Measurements from ENCODE around the gene SYT5.

The SYT5 gene

DNA sequence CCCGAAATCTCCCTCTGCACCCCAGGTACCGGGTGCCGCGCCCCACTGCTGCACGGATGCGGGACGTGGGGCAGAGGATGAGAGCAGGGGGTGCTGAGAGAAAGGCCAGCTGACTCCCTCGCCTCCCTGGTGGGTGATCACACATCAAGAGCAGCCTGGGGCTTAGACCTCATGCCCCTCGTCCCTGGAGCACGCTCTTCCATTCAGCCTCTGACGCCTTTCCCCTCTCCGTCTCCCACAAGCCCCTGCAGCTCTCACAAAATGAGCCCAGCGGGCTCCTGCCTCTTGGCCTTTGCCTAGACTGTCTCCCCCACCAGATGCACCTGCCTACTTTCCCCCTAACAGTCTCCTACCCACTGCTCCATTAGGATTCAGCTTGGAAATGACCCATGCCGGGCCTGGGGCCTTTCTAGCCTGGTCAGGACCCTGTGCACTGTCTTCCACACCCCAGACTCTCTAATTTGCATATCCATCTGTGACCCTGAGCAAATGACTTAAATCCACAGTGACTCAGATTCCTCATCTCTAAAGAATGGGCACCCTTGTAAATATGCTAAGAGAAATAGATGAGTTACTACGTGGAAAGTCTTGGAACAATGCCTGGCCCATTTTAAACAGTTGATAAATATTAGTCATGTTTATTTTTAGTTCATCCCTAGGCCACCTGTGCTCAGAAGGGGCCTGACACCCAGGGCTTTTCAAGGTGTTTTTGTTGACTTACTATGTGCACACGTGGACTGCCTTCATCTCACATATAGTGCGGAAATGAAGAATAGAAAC is 29.8 kb upstream of the SYT5 start:
- H3K9me2 ChIP-seq (replicated peaks; ENCODE audit: low read depth, low read length), result no peaks in the 10 kb centered on the region
- H2AFZ ChIP-seq (ENCODE audit: low read length), result no peak overlapping the region
- no peaks in the 10 kb centered on the region for H3F3A ChIP-seq (ENCODE audit: low read depth)
- TF ChIP-seq EZH2phosphoT487 (IDR thresholded peaks at IDR 0.05; ENCODE audit: borderline replicate concordance) (no peak), CTCF (conservative IDR thresholded peaks at IDR 0.05; ENCODE audit: low read length) (no peak)
- H3K36me3 ChIP-seq (ENCODE audit: insufficient read depth, low read length), result no peaks in the 10 kb centered on the region
- no peaks in the 10 kb centered on the region for H3K27me3 ChIP-seq (ENCODE audit: insufficient read depth, low read length, poor library complexity, severe bottlenecking)
- H3K9ac ChIP-seq (ENCODE audit: low read depth, low read length, poor library complexity, severe bottlenecking), result no peak overlapping the region
- H3K9me3 ChIP-seq (ENCODE audit: insufficient read depth, low read depth, low read length), result no peaks in the 10 kb centered on the region; the same call in 1 of the 2 replicates
- H3K79me2 ChIP-seq (ENCODE audit: insufficient read depth, low read length), result no peaks in the 10 kb centered on the region
- H4K20me1 ChIP-seq (ENCODE audit: insufficient read depth, low read length, poor library complexity, severe bottlenecking), result no peaks in the 10 kb centered on the region
- no peak overlapping the region for H3K4me3 ChIP-seq (ENCODE audit: low read length, poor library complexity, severe bottlenecking)
- H3K4me1 ChIP-seq (ENCODE audit: insufficient read depth, low read length, poor library complexity, severe bottlenecking), result peaks cover 2% of the 10 kb centered on the region
- H3K4me2 ChIP-seq (ENCODE audit: low read depth, low read length, poor library complexity, severe bottlenecking), result no peak overlapping the region

DNA sequence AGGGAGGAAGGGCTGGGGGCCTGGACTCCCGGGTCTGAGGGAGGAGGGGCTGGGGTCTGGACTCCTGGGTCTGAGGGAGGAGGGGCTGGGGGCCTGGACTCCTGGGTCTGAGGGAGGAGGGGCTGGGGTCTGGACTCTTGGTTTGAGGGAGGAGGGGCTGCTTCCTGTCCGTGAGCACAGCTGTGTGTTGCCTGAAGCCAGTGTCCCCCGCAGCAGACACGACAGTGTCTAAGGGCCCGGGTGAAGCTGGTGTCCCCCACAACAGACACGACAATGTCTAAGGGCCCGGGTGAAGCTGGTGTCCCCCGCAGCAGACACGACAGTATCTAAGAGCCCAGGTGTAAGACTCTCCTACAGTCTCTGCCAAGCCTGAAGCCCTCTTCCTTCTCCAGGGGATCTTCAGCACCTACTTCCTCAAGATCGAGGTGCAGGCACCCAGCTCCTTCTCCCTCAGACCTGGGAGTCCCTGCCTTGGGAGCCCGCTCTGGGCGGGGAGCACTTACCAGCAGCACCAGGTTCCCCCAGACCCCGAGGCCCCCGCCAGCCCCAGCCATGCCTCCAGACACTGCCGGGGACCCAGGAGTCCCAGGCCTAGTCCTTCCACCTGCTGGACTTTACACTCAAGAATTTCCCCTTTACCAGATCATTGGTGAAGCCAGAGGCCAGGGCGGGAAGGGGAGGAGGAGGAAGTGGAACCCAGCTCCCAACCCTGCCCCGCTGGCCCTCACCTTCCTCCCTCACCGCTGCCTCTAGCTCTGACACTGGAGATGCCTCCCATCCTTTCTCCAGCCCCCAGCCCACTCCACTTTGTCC is 29.0 kb upstream of the SYT5 start, which contains the start of gene PTPRH:
TSS of gene PTPRH (minus strand) at position 622 of the 813 bp plus-strand sequence. CDS start at position 554, 68 bp downstream.
- Histone ChIP-seq H3K79me2 (ENCODE audit: insufficient read depth, low read length) (no peaks in the 10 kb centered on the region), H3K4me1 (ENCODE audit: insufficient read depth, low read length, poor library complexity, severe bottlenecking) (peaks cover 2% of the 10 kb centered on the region), H4K20me1 (ENCODE audit: insufficient read depth, low read length, poor library complexity, severe bottlenecking) (no peaks in the 10 kb centered on the region), H3K36me3 (ENCODE audit: insufficient read depth, low read length) (no peaks in the 10 kb centered on the region), H3K9me3 (ENCODE audit: insufficient read depth, low read depth, low read length) (no peaks in the 10 kb centered on the region; the same call in 1 of the 2 replicates), H3K9ac (ENCODE audit: low read depth, low read length, poor library complexity, severe bottlenecking) (no peak within 1 kb of the TSS), H3K9me2 (replicated peaks; ENCODE audit: low read depth, low read length) (no peaks in the 10 kb centered on the region), H3K4me3 (ENCODE audit: low read length, poor library complexity, severe bottlenecking) (no peak within 1 kb of the TSS), H2AFZ (ENCODE audit: low read length) (no peak within 1 kb of the TSS), H3F3A (ENCODE audit: low read depth) (no peaks in the 10 kb centered on the region), H3K27me3 (ENCODE audit: insufficient read depth, low read length, poor library complexity, severe bottlenecking) (no peaks in the 10 kb centered on the region), H3K4me2 (ENCODE audit: low read depth, low read length, poor library complexity, severe bottlenecking) (no peak within 1 kb of the TSS)
- TF ChIP-seq EZH2phosphoT487 (IDR thresholded peaks at IDR 0.05; ENCODE audit: borderline replicate concordance) (no peak), CTCF (conservative IDR thresholded peaks at IDR 0.05; ENCODE audit: low read length) (no peak)

GRCh38 chr19:55206664-55207500 is 26.8 kb upstream of the SYT5 start:
- Histone ChIP-seq H3K9me3 (ENCODE audit: insufficient read depth, low read depth, low read length) (no peaks in the 10 kb centered on the region), H3K9me2 (replicated peaks; ENCODE audit: low read depth, low read length) (no peaks in the 10 kb centered on the region), H3K4me3 (ENCODE audit: low read length, poor library complexity, severe bottlenecking) (peak overlapping the region; percentile 43), H3K9ac (ENCODE audit: low read depth, low read length, poor library complexity, severe bottlenecking) (no peak overlapping the region), H3K79me2 (ENCODE audit: insufficient read depth, low read length) (no peaks in the 10 kb centered on the region), H3K4me1 (ENCODE audit: insufficient read depth, low read length, poor library complexity, severe bottlenecking) (peaks cover 2% of the 10 kb centered on the region), H3K27me3 (ENCODE audit: insufficient read depth, low read length, poor library complexity, severe bottlenecking) (no peaks in the 10 kb centered on the region), H4K20me1 (ENCODE audit: insufficient read depth, low read length, poor library complexity, severe bottlenecking) (no peaks in the 10 kb centered on the region), H2AFZ (ENCODE audit: low read length) (no peak overlapping the region), H3K4me2 (ENCODE audit: low read depth, low read length, poor library complexity, severe bottlenecking) (peak overlapping the region; percentile 54), H3F3A (ENCODE audit: low read depth) (no peaks in the 10 kb centered on the region), H3K36me3 (ENCODE audit: insufficient read depth, low read length) (no peaks in the 10 kb centered on the region)
- TF ChIP-seq CTCF (conservative IDR thresholded peaks at IDR 0.05; ENCODE audit: low read length) (no peak), EZH2phosphoT487 (IDR thresholded peaks at IDR 0.05; ENCODE audit: borderline replicate concordance) (no peak)
